PC-3 (cell line): ENCODE measurements around the gene ASF1A. TPM values are rescaled to one million over a fixed set of nuclear protein-coding genes. Genes with fewer than 3 reads are reported as not detected.

Source experiments
- ATAC-seq: fragments of 200-7000 bp; cut with Tn5 transposase; 2 replicates; pipeline ENCODE4 v1.9.1; 2020; ENCODE audit warnings: mild to moderate bottlenecking, moderate library complexity
- Bru-seq: library from RNA; stranded (reverse); fragments of 400-500 nt; gene quantifications from one replicate; lab custom pipeline; 2021; lab: Mats Ljungman, UMichigan
- BruChase-seq, 2 experiments: library from RNA; stranded (reverse); fragments of 400-500 nt; gene quantifications; one replicate each; lab custom pipeline; 2021; lab: Mats Ljungman, UMichigan
- BruUV-seq: library from RNA; stranded (reverse); fragments of 400-500 nt; replicated peaks from 2 replicates; lab custom pipeline; 2021; lab: Mats Ljungman, UMichigan
- CTCF ChIA-PET: fragments of 300-600 bp; sonication (Branson Sonifier 250); formaldehyde crosslinking; loops from one replicate; lab custom pipeline; 2022; ENCODE audit warnings: antibody characterized with exemption; lab: Charles Lee
- POLR2A ChIA-PET: fragments of 300-600 bp; sonication (Branson Sonifier 250); formaldehyde crosslinking; loops from one replicate; lab custom pipeline; 2022; ENCODE audit warnings: antibody characterized with exemption; ENCODE audit not compliant: unreplicated experiment; lab: Charles Lee
- DNase-seq: peaks from one replicate; pipeline ENCODE4 v3.0.0-alpha.2; 2015
- H2AFZ ChIP-seq: fragments of 300-600 bp; sonication (generic); 2 replicates; pipeline ENCODE4 v1.6.0; 2016; ENCODE audit warnings: antibody characterized with exemption, low read length
- H3F3A ChIP-seq: fragments of 300-600 bp; sonication (generic); one replicate; pipeline ENCODE4 v1.6.0; 2017; ENCODE audit warnings: antibody characterized with exemption, low read length, control low read depth, mild to moderate bottlenecking; ENCODE audit not compliant: unreplicated experiment
- H3K27ac ChIP-seq: fragments of 300-600 bp; sonication (generic); 2 replicates; pipeline ENCODE4 v1.5.1; 2016; ENCODE audit warnings: mild to moderate bottlenecking, low read length
- H3K27me3 ChIP-seq: fragments of 300-600 bp; sonication (generic); 2 replicates; pipeline ENCODE4 v1.6.1; 2016; ENCODE audit warnings: low read length, mixed read lengths
- H3K36me3 ChIP-seq: fragments of 300-600 bp; sonication (generic); 2 replicates; pipeline ENCODE4 v1.6.1; 2016; ENCODE audit warnings: low read depth, mixed run types, low read length, mixed read lengths
- H3K4me1 ChIP-seq: fragments of 300-600 bp; sonication (generic); 2 replicates; pipeline ENCODE4 v1.5.1; 2016; ENCODE audit warnings: low read length; ENCODE audit not compliant: insufficient read depth
- H3K4me2 ChIP-seq: fragments of 300-600 bp; sonication (generic); 2 replicates; pipeline ENCODE4 v1.6.0; 2016; ENCODE audit warnings: low read length
- H3K4me3 ChIP-seq: fragments of 300-600 bp; sonication (generic); 2 replicates; pipeline ENCODE4 v1.5.1; 2016; ENCODE audit warnings: mild to moderate bottlenecking, low read length, mixed read lengths
- H3K79me2 ChIP-seq: fragments of 300-600 bp; sonication (generic); 2 replicates; pipeline ENCODE4 v1.6.1; 2017; ENCODE audit warnings: low read length, mixed read lengths
- H3K9ac ChIP-seq: fragments of 300-600 bp; sonication (generic); 2 replicates; pipeline ENCODE4 v1.6.0; 2016; ENCODE audit warnings: mild to moderate bottlenecking, low read length
- H3K9me2 ChIP-seq: fragments of 300-600 bp; sonication (generic); replicated peaks from 2 replicates; pipeline ENCODE4 v1.6.1; 2016; ENCODE audit warnings: mixed run types, low read length, mixed read lengths
- H3K9me3 ChIP-seq: fragments of 300-600 bp; sonication (generic); 2 replicates; pipeline ENCODE4 v1.6.1; 2016; ENCODE audit warnings: low read length, mixed read lengths
- H4K20me1 ChIP-seq: fragments of 300-600 bp; sonication (generic); 2 replicates; pipeline ENCODE4 v1.6.1; 2016; ENCODE audit warnings: low read length, mixed read lengths
- CTCF ChIP-seq: fragments of 300-600 bp; sonication (generic); conservative IDR thresholded peaks from 2 replicates; pipeline ENCODE4 v1.5.1; 2017; ENCODE audit warnings: antibody characterized with exemption, low read depth, mild to moderate bottlenecking, low read length
- EZH2 ChIP-seq: fragments of 300-600 bp; sonication (generic); IDR thresholded peaks from one replicate; pipeline ENCODE4 v1.6.1; 2017; ENCODE audit warnings: antibody characterized with exemption, mild to moderate bottlenecking, low read length; ENCODE audit not compliant: unreplicated experiment
- EZH2phosphoT487 ChIP-seq: fragments of 300-600 bp; sonication (generic); IDR thresholded peaks from 2 replicates; pipeline ENCODE4 v1.6.1; 2018; ENCODE audit warnings: mild to moderate bottlenecking, antibody characterized with exemption, low read length, borderline replicate concordance
- intact Hi-C: fragments of 100-400 bp; cut with micrococcal nuclease; formaldehyde crosslinking; loops from 2 replicates; pipeline ENCODE4 v1.9.0; 2023
- long read RNA-seq: library from polyadenylated mRNA; unstranded; transcript quantifications from one replicate; pipeline ENCODE4 v2.0.0, GENCODE V29; 2021; ENCODE audit not compliant: unreplicated experiment
- total RNA-seq: library from RNA; depleted of rRNA; stranded (reverse); fragments of >200 nt; gene quantifications from 2 replicates; pipeline ENCODE4 v1.2.3, GENCODE V29; 2014; rRNA removed

The ASF1A gene
- total RNA-seq (24.6 and 25.0 TPM in 2 replicates), Bru-seq, nascent RNA (percentile 84 among the genes with signal in this experiment), BruChase-seq, experiment 1, labeled RNA remaining after a 6-hour chase (percentile 80 among the genes with signal in this experiment), BruChase-seq, experiment 2, labeled RNA remaining after a 2-hour chase (percentile 73 among the genes with signal in this experiment)
- long read RNA-seq, transcript ASF1A-201 (4 exons, 2,362 nt), result major isoform, 46 of 47 reads
- long read RNA-seq, partial matches to known transcripts, result 1 of 47 reads
- long read RNA-seq, other reads (novel, unspliced or antisense), result 0 of 47 reads

- no peaks in the 10 kb centered on the region for H3K9me3 ChIP-seq
- H3K9me2 ChIP-seq, result no peaks in the 10 kb centered on the region
- H3K36me3 ChIP-seq, result peaks cover 4% of the 10 kb centered on the region; the same call in 1 of the 2 replicates
- H3F3A ChIP-seq, result no peaks in the 10 kb centered on the region
- CTCF ChIA-PET, result interaction anchor here (0.6 kb wide), 1 partner anchor 209 kb away, joined by 3 read pairs; no protein-coding TSS in a partner anchor
- peak; percentile 95 for DNase-seq
- intact Hi-C loops, result loop anchor here (2.0 to 10.0 kb wide), 3 partner anchors 17 to 329 kb away; no protein-coding TSS in a partner anchor
- peak within 1 kb of the TSS; percentile 91 for H3K4me2 ChIP-seq
- TF ChIP-seq CTCF (peak; percentile 60), EZH2phosphoT487 (no peak)
- peaks cover 29% of the 10 kb centered on the region for H3K4me1 ChIP-seq
- POLR2A ChIA-PET, result interaction anchor here (0.7 kb wide), 1 partner anchor 81 kb away, joined by 3 read pairs; no protein-coding TSS in a partner anchor
- peak within 1 kb of the TSS; percentile 99 for H3K4me3 ChIP-seq
- BruUV-seq, result no TSS peak
- peak within 1 kb of the TSS; percentile 86 for H3K27ac ChIP-seq
- H2AFZ ChIP-seq, result peak within 1 kb of the TSS; percentile 76
- no peaks in the 10 kb centered on the region for H3K27me3 ChIP-seq
- peak within 1 kb of the TSS; percentile 93 for H3K9ac ChIP-seq
- ATAC-seq, result peak; percentile 78
- H3K79me2 ChIP-seq, result peaks cover 76% of the 10 kb centered on the region
- H4K20me1 ChIP-seq, result no peaks in the 10 kb centered on the region
Measured at GRCh38 chr6:118893807-118894424, at the start of gene ASF1A. Gene ASF1A, plus strand, starts transcription at chr6:118894152. Its CDS starts 262 bp downstream, at chr6:118894414.

- no peaks in the 10 kb centered on the region for H3K36me3 ChIP-seq
- H3K27me3 ChIP-seq, result no peaks in the 10 kb centered on the region
- no peak overlapping the region for H3K27ac ChIP-seq
- no peaks in the 10 kb centered on the region for H4K20me1 ChIP-seq
- H3K4me2 ChIP-seq, result no peak overlapping the region
- ChIA-PET CTCF (no interaction called here), POLR2A (no interaction called here)
- TF ChIP-seq EZH2 (no peak), EZH2phosphoT487 (no peak), CTCF (no peak)
- no peak overlapping the region for H2AFZ ChIP-seq
- H3K4me3 ChIP-seq, result no peak overlapping the region
- no peak for DNase-seq
- no peaks in the 10 kb centered on the region for H3K9me3 ChIP-seq
- no peaks in the 10 kb centered on the region for H3K9me2 ChIP-seq
- no peak overlapping the region for H3K9ac ChIP-seq
- intact Hi-C loops, result no loop called here
- no peaks in the 10 kb centered on the region for H3K79me2 ChIP-seq
- H3K4me1 ChIP-seq, result no peaks in the 10 kb centered on the region
- no TSS peak for BruUV-seq
- no peak for ATAC-seq
- no peaks in the 10 kb centered on the region for H3F3A ChIP-seq
Measured at GRCh38 chr6:118844915-118845314, 49.0 kb upstream of the ASF1A start.
